ENCODE data around the gene RGR.

DNA sequence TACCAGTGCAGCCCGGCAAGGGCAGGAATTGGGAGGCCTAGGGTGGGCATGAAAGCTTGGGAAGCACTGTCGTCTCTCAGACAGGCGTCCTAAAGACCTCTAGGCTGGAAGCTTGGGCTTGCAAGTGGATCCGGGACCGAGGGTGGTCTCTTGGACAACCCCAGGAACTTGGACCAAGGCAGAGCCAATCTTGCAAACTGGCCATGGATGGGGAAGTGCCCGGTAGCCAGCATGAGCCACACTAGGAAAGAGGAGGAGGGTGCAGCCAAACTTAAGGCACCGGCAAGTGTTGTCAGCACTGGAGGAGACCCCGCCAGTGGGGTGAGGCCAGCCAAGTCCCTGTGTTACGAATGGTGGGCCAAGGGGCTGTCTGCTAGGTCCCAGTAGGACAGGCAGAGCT lies 28.0 kb upstream of the RGR start:
- TF ChIP-seq POLR2A (IDR thresholded peaks at IDR 0.05) (no peak), POLR2AphosphoS5 (IDR thresholded peaks at IDR 0.05) (no peak)
- TF ChIP-seq, protein P1, sequence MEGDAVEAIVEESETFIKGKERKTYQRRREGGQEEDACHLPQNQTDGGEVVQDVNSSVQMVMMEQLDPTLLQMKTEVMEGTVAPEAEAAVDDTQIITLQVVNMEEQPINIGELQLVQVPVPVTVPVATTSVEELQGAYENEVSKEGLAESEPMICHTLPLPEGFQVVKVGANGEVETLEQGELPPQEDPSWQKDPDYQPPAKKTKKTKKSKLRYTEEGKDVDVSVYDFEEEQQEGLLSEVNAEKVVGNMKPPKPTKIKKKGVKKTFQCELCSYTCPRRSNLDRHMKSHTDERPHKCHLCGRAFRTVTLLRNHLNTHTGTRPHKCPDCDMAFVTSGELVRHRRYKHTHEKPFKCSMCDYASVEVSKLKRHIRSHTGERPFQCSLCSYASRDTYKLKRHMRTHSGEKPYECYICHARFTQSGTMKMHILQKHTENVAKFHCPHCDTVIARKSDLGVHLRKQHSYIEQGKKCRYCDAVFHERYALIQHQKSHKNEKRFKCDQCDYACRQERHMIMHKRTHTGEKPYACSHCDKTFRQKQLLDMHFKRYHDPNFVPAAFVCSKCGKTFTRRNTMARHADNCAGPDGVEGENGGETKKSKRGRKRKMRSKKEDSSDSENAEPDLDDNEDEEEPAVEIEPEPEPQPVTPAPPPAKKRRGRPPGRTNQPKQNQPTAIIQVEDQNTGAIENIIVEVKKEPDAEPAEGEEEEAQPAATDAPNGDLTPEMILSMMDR (IDR thresholded peaks at IDR 0.05), result no peak

Measured in gastroesophageal sphincter (tissue), 3 donors.